Gastroesophageal sphincter (tissue), 4 donors: ENCODE measurements around the gene PLEKHD1. TPM values are rescaled to one million over a fixed set of nuclear protein-coding genes. Genes with fewer than 3 reads are reported as not detected.
A peak's percentile ranks its signal among the peaks of the same experiment; 100 is the strongest.

ENCODE experiments used
- ATAC-seq: fragments of 150-250 bp; one replicate; pipeline ENCODE4 v1.9.1; 2016; ENCODE audit warnings: mild to moderate bottlenecking, moderate library complexity
- H3K27ac ChIP-seq, 4 donors: fragments of 200-600 bp; sonication (generic) in 3 of 4; 1 replicate in 3 of 4; 2 replicates in 1 of 4; pipeline ENCODE4 v1.5.1; 2016 to 2019
- H3K27me3 ChIP-seq: fragments of 200-600 bp; sonication (generic); one replicate; pipeline ENCODE4 v1.5.1; 2019
- H3K36me3 ChIP-seq, 2 donors: fragments of 200-600 bp; sonication (generic); one replicate each; pipeline ENCODE4 v1.5.1; 2019; ENCODE audit warnings: control low read depth in 1 of 2
- H3K4me1 ChIP-seq, 3 donors: fragments of 200-600 bp; sonication (generic); 1 replicate in 2 of 3; 2 replicates in 1 of 3; pipeline ENCODE4 v1.5.1; 2016 to 2019; ENCODE audit warnings: control low read depth in 2 of 3
- H3K4me3 ChIP-seq, 2 donors: fragments of 200-600 bp; sonication (generic); one replicate each; pipeline ENCODE4 v1.5.1; 2019; ENCODE audit warnings: mild to moderate bottlenecking in 1 of 2, moderate library complexity in 1 of 2
- H3K9me3 ChIP-seq, 3 donors: fragments of 200-600 bp; sonication (generic); one replicate each; pipeline ENCODE4 v1.5.1; 2017 to 2019; ENCODE audit warnings: control low read depth in 2 of 3
- EP300 ChIP-seq: sonication (generic); formaldehyde crosslinking; IDR thresholded peaks from one replicate; pipeline ENCODE4 v1.6.1; 2017; ENCODE audit warnings: antibody characterized with exemption, mild to moderate bottlenecking
- POLR2A ChIP-seq, 2 donors: fragments of 450-650 bp; IDR thresholded peaks; one replicate each; pipeline ENCODE4 v1.6.1; 2017; ENCODE audit warnings: antibody characterized with exemption in 2 of 2, mild to moderate bottlenecking in 2 of 2, moderate library complexity in 1 of 2
- POLR2AphosphoS5 ChIP-seq: sonication (generic); formaldehyde crosslinking; IDR thresholded peaks from one replicate; pipeline ENCODE4 v1.6.1; 2017; ENCODE audit warnings: antibody characterized with exemption
- WGBS, 2 donors: methylation state at CpG; one replicate each; pipeline ENCODE4 v1.1.5; 2018; ENCODE audit warnings: low coverage in 1 of 2; 5-methylcytosine and 5-hydroxymethylcytosine counted together
- total RNA-seq, 4 donors: library from RNA; depleted of rRNA; stranded (reverse); fragments of >200 nt; gene quantifications; one replicate each; pipeline ENCODE4 v1.1.0, GENCODE V29; 2016
- TF ChIP-seq, protein P1 (sequence below), 4 experiments: fragments of 200-600 bp in 2 of 4; fragments of 450-650 bp in 2 of 4; sonication (generic) in 1 of 4; IDR thresholded peaks; one replicate each; pipeline ENCODE4 v1.5.1; 2017 to 2019; ENCODE audit warnings: antibody characterized with exemption in 4 of 4, mild to moderate bottlenecking in 2 of 4, moderate library complexity in 2 of 4

The PLEKHD1 gene
- total RNA-seq, 4 donors from 2014 or later, result 0.08 to 0.16 TPM; not detected in 2

DNA sequence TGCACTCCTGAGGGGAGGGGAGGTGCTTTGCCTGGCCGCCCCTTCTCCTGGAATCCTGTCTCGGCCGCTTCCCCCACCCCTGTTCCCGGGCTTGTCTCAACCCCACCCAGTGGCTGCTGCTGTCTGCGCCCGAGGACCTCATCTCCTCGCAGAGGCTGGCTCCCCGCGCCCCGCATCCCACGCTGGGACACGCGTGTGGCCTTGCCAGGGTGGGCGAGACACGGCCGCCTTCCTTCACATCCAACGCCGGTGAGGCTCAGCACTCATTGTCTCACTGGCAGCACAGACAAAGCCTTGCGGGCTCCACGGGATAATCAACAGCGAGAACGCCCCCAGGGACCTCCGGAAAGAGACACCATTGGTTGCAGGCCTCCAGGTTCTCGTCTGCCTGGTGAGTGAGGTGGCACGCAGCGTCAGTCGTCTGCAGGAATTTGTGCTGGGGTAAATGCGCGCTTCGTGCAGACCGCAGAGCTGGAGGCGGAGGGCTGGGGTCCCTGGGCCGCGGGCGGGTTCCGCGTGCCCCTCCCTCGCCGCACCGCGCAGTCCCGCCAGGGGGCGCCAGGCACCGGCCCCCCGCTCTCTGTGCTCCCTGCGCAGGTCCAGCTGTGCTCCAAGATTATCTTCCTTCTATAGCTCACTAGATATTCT lies 63.3 kb downstream of the PLEKHD1 start:
- H3K36me3 ChIP-seq, result no peaks in the 10 kb centered on the region
- no peak overlapping the region for H3K27ac ChIP-seq
- no peak for TF ChIP-seq POLR2A (IDR thresholded peaks at IDR 0.05)
- TF ChIP-seq, protein P1, sequence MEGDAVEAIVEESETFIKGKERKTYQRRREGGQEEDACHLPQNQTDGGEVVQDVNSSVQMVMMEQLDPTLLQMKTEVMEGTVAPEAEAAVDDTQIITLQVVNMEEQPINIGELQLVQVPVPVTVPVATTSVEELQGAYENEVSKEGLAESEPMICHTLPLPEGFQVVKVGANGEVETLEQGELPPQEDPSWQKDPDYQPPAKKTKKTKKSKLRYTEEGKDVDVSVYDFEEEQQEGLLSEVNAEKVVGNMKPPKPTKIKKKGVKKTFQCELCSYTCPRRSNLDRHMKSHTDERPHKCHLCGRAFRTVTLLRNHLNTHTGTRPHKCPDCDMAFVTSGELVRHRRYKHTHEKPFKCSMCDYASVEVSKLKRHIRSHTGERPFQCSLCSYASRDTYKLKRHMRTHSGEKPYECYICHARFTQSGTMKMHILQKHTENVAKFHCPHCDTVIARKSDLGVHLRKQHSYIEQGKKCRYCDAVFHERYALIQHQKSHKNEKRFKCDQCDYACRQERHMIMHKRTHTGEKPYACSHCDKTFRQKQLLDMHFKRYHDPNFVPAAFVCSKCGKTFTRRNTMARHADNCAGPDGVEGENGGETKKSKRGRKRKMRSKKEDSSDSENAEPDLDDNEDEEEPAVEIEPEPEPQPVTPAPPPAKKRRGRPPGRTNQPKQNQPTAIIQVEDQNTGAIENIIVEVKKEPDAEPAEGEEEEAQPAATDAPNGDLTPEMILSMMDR (IDR thresholded peaks at IDR 0.05), result peak in 3 of 4 experiments; percentile 9 to 58 (median 28)
- peaks cover 88% of the 10 kb centered on the region for H3K27me3 ChIP-seq
- peaks cover 0 to 7% (median 3%) of the 10 kb centered on the region in 3 donors for H3K4me1 ChIP-seq
- peak overlapping the region in 1 of 2 donors; percentile 14 for H3K4me3 ChIP-seq
- no peaks in the 10 kb centered on the region for H3K9me3 ChIP-seq
- 35% methylated on average over 5 of the region's 46 CpGs; no CpG with 5 or more reads in 1 of the 2 donors for WGBS, 2 donors
- no peak for ATAC-seq

DNA sequence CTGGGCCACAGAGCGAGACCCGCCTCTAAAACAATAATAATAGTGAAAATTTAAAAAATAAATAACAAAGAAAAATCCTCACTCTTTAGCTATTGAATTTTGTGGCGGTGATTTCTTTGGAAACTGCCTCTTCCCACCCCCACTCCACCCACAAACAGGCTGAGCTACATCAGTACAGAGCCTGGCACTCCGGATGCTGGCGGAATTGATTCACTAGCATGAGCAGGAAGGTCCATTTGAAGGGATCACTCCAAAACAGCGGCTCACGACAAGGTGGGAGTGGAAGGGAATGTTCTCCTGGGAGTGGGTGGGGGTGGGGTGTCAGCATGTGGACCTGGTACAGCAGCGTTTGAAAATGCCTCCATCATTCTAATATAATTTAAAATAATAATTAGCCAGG lies 64.0 kb downstream of the PLEKHD1 start:
- ATAC-seq, result no peak
- H3K4me1 ChIP-seq, result peaks cover 0 to 7% (median 3%) of the 10 kb centered on the region in 3 donors
- no peaks in the 10 kb centered on the region for H3K9me3 ChIP-seq
- H3K4me3 ChIP-seq, result no peak overlapping the region
- no peaks in the 10 kb centered on the region for H3K36me3 ChIP-seq
- H3K27me3 ChIP-seq, result peaks cover 80% of the 10 kb centered on the region
- TF ChIP-seq POLR2AphosphoS5 (no peak), EP300 (no peak), POLR2A (IDR thresholded peaks at IDR 0.05) (no peak)
- TF ChIP-seq, protein P1 (IDR thresholded peaks at IDR 0.05), result no peak
- no peak overlapping the region for H3K27ac ChIP-seq
- WGBS, 2 donors, result 78 to 91% methylated on average over 5 to 8 of the region's 8 CpGs

DNA sequence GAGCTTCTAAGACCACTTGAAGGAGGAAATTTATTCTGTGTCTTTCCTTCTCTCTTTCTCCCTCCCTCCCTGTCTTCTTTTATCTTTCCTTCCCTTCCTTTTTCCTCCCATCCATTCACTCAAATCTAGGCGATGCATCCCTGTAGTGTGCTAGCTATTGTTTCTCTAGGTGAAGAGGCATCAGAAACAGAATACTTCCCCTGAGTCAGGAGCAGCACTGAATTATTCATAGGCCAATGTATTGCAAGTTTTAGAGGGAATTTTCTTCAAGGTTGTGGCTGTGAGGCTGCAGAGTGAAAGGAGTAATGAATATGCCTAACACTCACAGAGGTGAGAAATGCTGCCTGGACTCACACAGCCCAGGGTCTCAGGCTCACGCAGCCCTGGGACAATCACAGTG lies 67.0 kb downstream of the PLEKHD1 start:
- no peak overlapping the region for H3K27ac ChIP-seq
- H3K36me3 ChIP-seq, result no peaks in the 10 kb centered on the region
- WGBS, 2 donors, result 58% methylated on average over 2 of the region's 2 CpGs; no CpG with 5 or more reads in 1 of the 2 donors
- no peak for ATAC-seq
- H3K27me3 ChIP-seq, result peaks cover 61% of the 10 kb centered on the region
- H3K4me3 ChIP-seq, result no peak overlapping the region
- H3K9me3 ChIP-seq, result no peaks in the 10 kb centered on the region
- TF ChIP-seq POLR2AphosphoS5 (no peak), POLR2A (IDR thresholded peaks at IDR 0.05) (no peak), EP300 (no peak)
- H3K4me1 ChIP-seq, result peaks cover 0 to 7% (median 3%) of the 10 kb centered on the region in 3 donors

DNA sequence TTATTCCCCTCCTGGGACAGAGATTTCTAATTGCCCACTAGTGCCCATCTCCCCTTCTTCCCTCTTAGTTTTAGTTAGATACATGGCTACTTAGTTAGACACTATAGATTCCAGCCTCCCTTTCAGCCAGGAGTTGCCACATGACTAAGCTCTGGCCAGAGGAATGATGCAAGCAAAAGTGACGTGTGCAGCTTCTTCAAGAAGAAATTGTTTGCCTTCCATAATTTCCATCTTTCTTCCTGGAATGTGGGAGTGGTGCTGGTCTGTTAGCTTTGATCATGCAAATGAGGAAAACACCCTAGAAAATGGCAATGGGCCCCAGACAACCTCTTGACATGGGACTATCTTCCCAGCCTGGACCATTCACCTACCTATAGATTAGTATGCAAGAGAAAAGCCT lies 68.7 kb downstream of the PLEKHD1 start:
- Histone ChIP-seq H3K27me3 (peaks cover 44% of the 10 kb centered on the region), H3K27ac (no peak overlapping the region), H3K4me1 (no peaks in the 10 kb centered on the region), H3K9me3 (no peaks in the 10 kb centered on the region), H3K4me3 (no peak overlapping the region), H3K36me3 (no peaks in the 10 kb centered on the region)
- no peak for ATAC-seq
- TF ChIP-seq, protein P1 (IDR thresholded peaks at IDR 0.05), result no peak
- TF ChIP-seq POLR2A (IDR thresholded peaks at IDR 0.05) (no peak), POLR2AphosphoS5 (no peak), EP300 (no peak)
- WGBS, 2 donors, result 25% methylated on average over 1 of the region's 1 CpG; no CpG with 5 or more reads in 1 of the 2 donors

DNA sequence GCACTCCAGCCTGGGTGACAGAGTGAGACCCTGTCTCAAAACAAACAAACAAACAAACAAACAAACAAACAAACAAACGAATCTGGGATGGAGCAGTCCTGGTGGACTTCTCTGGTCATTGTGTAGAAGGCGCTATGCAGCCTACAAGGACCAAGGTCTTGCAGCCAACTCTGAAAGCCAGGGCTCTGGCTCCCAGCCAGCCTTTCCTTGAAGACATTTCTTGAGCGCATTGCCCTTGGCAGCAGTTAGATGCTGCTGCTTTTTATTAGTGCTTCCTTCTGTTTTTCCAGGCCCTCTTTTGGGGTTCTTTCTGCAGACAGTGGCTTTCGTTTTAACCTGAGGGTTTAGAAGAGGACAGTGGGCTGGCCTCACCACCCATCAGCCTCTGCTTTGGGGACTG lies 70.0 kb downstream of the PLEKHD1 start:
- H3K4me1 ChIP-seq, result no peaks in the 10 kb centered on the region
- no peaks in the 10 kb centered on the region for H3K9me3 ChIP-seq
- H3K27me3 ChIP-seq, result peaks cover 31% of the 10 kb centered on the region
- no peaks in the 10 kb centered on the region for H3K36me3 ChIP-seq
- no peak overlapping the region for H3K4me3 ChIP-seq
- WGBS, 2 donors, result 42% methylated on average over 4 of the region's 4 CpGs; no CpG with 5 or more reads in 1 of the 2 donors
- H3K27ac ChIP-seq, result no peak overlapping the region
- ATAC-seq, result no peak
- TF ChIP-seq, protein P1 (IDR thresholded peaks at IDR 0.05), result no peak
- TF ChIP-seq POLR2AphosphoS5 (no peak), EP300 (no peak), POLR2A (IDR thresholded peaks at IDR 0.05) (no peak)
